ENCODE data around the gene ASCL5. TPM values are rescaled to one million over a fixed set of nuclear protein-coding genes. Genes with fewer than 3 reads are reported as not detected.

Gene ASCL5
- not detected for polyA plus RNA-seq (2013, experiment 1 of 4)
- not detected for polyA plus RNA-seq (2013, experiment 2 of 4)
- polyA plus RNA-seq (2013, experiment 3 of 4), result not detected
- not detected for polyA plus RNA-seq (2013, experiment 4 of 4)

- 70 to 73% methylated on average over 24 of the region's 24 CpGs for WGBS, 2 experiments
- Histone ChIP-seq H3K27ac (ENCODE audit: insufficient read depth, low read depth, low read length, poor library complexity, severe bottlenecking) (no peak within 1 kb of the TSS), H3K36me3 (ENCODE audit: control insufficient read depth, insufficient read depth, low read length) (no peaks in the 10 kb centered on the region), H3K4me1 (ENCODE audit: control insufficient read depth, insufficient read depth, low read length) (peaks cover 7% of the 10 kb centered on the region), H3K4me3 (ENCODE audit: insufficient read depth, low read depth, low read length) (no peak within 1 kb of the TSS), H3K9me3 (ENCODE audit: control insufficient read depth, low read length) (no peaks in the 10 kb centered on the region), H3K27me3 (ENCODE audit: control insufficient read depth, insufficient read depth, low read length, poor library complexity, severe bottlenecking) (no peaks in the 10 kb centered on the region)
Observed at GRCh38 chr1:201126832-201127754, at the start of gene ASCL5. Gene ASCL5 (minus strand): TSS chr1:201127184. CDS start chr1:201115372, 11,812 bp downstream.

- H3K27ac ChIP-seq (ENCODE audit: insufficient read depth, low read depth, low read length, poor library complexity, severe bottlenecking), result no peak overlapping the region
- H3K27me3 ChIP-seq (ENCODE audit: control insufficient read depth, insufficient read depth, low read length, poor library complexity, severe bottlenecking), result peaks cover 6% of the 10 kb centered on the region
- 85 to 89% methylated on average over 7 of the region's 7 CpGs for WGBS, 2 experiments
- H3K36me3 ChIP-seq (ENCODE audit: control insufficient read depth, insufficient read depth, low read length), result no peaks in the 10 kb centered on the region
- no peaks in the 10 kb centered on the region for H3K9me3 ChIP-seq (ENCODE audit: control insufficient read depth, low read length)
- no peak overlapping the region for H3K4me3 ChIP-seq (ENCODE audit: insufficient read depth, low read depth, low read length)
- no peaks in the 10 kb centered on the region for H3K4me1 ChIP-seq (ENCODE audit: control insufficient read depth, insufficient read depth, low read length)
Observed at GRCh38 chr1:201175820-201176500, 49.0 kb upstream of the ASCL5 start.

GRCh38 chr1:201173736-201174135 is 46.8 kb upstream of the ASCL5 start:
- Histone ChIP-seq H3K4me3 (ENCODE audit: insufficient read depth, low read depth, low read length) (no peak overlapping the region), H3K36me3 (ENCODE audit: control insufficient read depth, insufficient read depth, low read length) (no peaks in the 10 kb centered on the region), H3K4me1 (ENCODE audit: control insufficient read depth, insufficient read depth, low read length) (no peaks in the 10 kb centered on the region), H3K9me3 (ENCODE audit: control insufficient read depth, low read length) (no peaks in the 10 kb centered on the region), H3K27me3 (ENCODE audit: control insufficient read depth, insufficient read depth, low read length, poor library complexity, severe bottlenecking) (peaks cover 18% of the 10 kb centered on the region), H3K27ac (ENCODE audit: insufficient read depth, low read depth, low read length, poor library complexity, severe bottlenecking) (no peak overlapping the region)
- 84 to 88% methylated on average over 1 of the region's 1 CpG for WGBS, 2 experiments

- no peak overlapping the region for H3K27ac ChIP-seq (ENCODE audit: insufficient read depth, low read depth, low read length, poor library complexity, severe bottlenecking)
- H3K36me3 ChIP-seq (ENCODE audit: control insufficient read depth, insufficient read depth, low read length), result no peaks in the 10 kb centered on the region
- WGBS, 2 experiments, result 89 to 95% methylated on average over 4 of the region's 4 CpGs
- H3K9me3 ChIP-seq (ENCODE audit: control insufficient read depth, low read length), result no peaks in the 10 kb centered on the region
- peaks cover 18% of the 10 kb centered on the region for H3K27me3 ChIP-seq (ENCODE audit: control insufficient read depth, insufficient read depth, low read length, poor library complexity, severe bottlenecking)
- H3K4me1 ChIP-seq (ENCODE audit: control insufficient read depth, insufficient read depth, low read length), result no peaks in the 10 kb centered on the region
- H3K4me3 ChIP-seq (ENCODE audit: insufficient read depth, low read depth, low read length), result no peak overlapping the region
Observed at GRCh38 chr1:201172999-201173610, 46.1 kb upstream of the ASCL5 start.

- H3K9me3 ChIP-seq (ENCODE audit: control insufficient read depth, low read length), result no peaks in the 10 kb centered on the region
- no peak overlapping the region for H3K27ac ChIP-seq (ENCODE audit: insufficient read depth, low read depth, low read length, poor library complexity, severe bottlenecking)
- 88% methylated on average over 4 of the region's 4 CpGs for WGBS, 2 experiments
Observed at GRCh38 chr1:201172326-201172725, 45.3 kb upstream of the ASCL5 start.

GRCh38 chr1:201171063-201172036 is 44.4 kb upstream of the ASCL5 start:
- H3K4me1 ChIP-seq (ENCODE audit: control insufficient read depth, insufficient read depth, low read length), result no peaks in the 10 kb centered on the region
- H3K4me3 ChIP-seq (ENCODE audit: insufficient read depth, low read depth, low read length), result peak overlapping the region; percentile 60
- H3K36me3 ChIP-seq (ENCODE audit: control insufficient read depth, insufficient read depth, low read length), result no peaks in the 10 kb centered on the region
- H3K27me3 ChIP-seq (ENCODE audit: control insufficient read depth, insufficient read depth, low read length, poor library complexity, severe bottlenecking), result peaks cover 18% of the 10 kb centered on the region
- WGBS, 2 experiments, result 10 to 11% methylated on average over 48 of the region's 48 CpGs
- no peaks in the 10 kb centered on the region for H3K9me3 ChIP-seq (ENCODE audit: control insufficient read depth, low read length)
- H3K27ac ChIP-seq (ENCODE audit: insufficient read depth, low read depth, low read length, poor library complexity, severe bottlenecking), result peak overlapping the region; percentile 39

More at GRCh38 chr1:201172326-201172725, 45.3 kb upstream of the ASCL5 start:
- H3K4me1 ChIP-seq (ENCODE audit: control insufficient read depth, insufficient read depth, low read length), result no peaks in the 10 kb centered on the region
- H3K4me3 ChIP-seq (ENCODE audit: insufficient read depth, low read depth, low read length), result no peak overlapping the region
- no peaks in the 10 kb centered on the region for H3K36me3 ChIP-seq (ENCODE audit: control insufficient read depth, insufficient read depth, low read length)
- peaks cover 18% of the 10 kb centered on the region for H3K27me3 ChIP-seq (ENCODE audit: control insufficient read depth, insufficient read depth, low read length, poor library complexity, severe bottlenecking)

GRCh38 chr1:201170533-201171062 is 43.6 kb upstream of the ASCL5 start:
- Histone ChIP-seq H3K27me3 (ENCODE audit: control insufficient read depth, insufficient read depth, low read length, poor library complexity, severe bottlenecking) (peaks cover 18% of the 10 kb centered on the region), H3K36me3 (ENCODE audit: control insufficient read depth, insufficient read depth, low read length) (no peaks in the 10 kb centered on the region), H3K27ac (ENCODE audit: insufficient read depth, low read depth, low read length, poor library complexity, severe bottlenecking) (peak overlapping the region; percentile 39), H3K4me3 (ENCODE audit: insufficient read depth, low read depth, low read length) (peak overlapping the region; percentile 60), H3K9me3 (ENCODE audit: control insufficient read depth, low read length) (no peaks in the 10 kb centered on the region), H3K4me1 (ENCODE audit: control insufficient read depth, insufficient read depth, low read length) (no peaks in the 10 kb centered on the region)
- WGBS, 2 experiments, result 11 to 12% methylated on average over 26 of the region's 26 CpGs

- WGBS, 2 experiments, result 89 to 91% methylated on average over 2 of the region's 2 CpGs
- peak overlapping the region; percentile 32 for H3K27ac ChIP-seq (ENCODE audit: insufficient read depth, low read depth, low read length, poor library complexity, severe bottlenecking)
- H3K27me3 ChIP-seq (ENCODE audit: control insufficient read depth, insufficient read depth, low read length, poor library complexity, severe bottlenecking), result peaks cover 18% of the 10 kb centered on the region
- no peaks in the 10 kb centered on the region for H3K4me1 ChIP-seq (ENCODE audit: control insufficient read depth, insufficient read depth, low read length)
- no peak overlapping the region for H3K4me3 ChIP-seq (ENCODE audit: insufficient read depth, low read depth, low read length)
- H3K36me3 ChIP-seq (ENCODE audit: control insufficient read depth, insufficient read depth, low read length), result no peaks in the 10 kb centered on the region
- no peaks in the 10 kb centered on the region for H3K9me3 ChIP-seq (ENCODE audit: control insufficient read depth, low read length)
Observed at GRCh38 chr1:201169971-201170532, 43.1 kb upstream of the ASCL5 start.

GRCh38 chr1:201169203-201169602 is 42.2 kb upstream of the ASCL5 start:
- no peaks in the 10 kb centered on the region for H3K9me3 ChIP-seq (ENCODE audit: control insufficient read depth, low read length)
- no peaks in the 10 kb centered on the region for H3K36me3 ChIP-seq (ENCODE audit: control insufficient read depth, insufficient read depth, low read length)
- H3K4me3 ChIP-seq (ENCODE audit: insufficient read depth, low read depth, low read length), result no peak overlapping the region
- no peak overlapping the region for H3K27ac ChIP-seq (ENCODE audit: insufficient read depth, low read depth, low read length, poor library complexity, severe bottlenecking)
- WGBS, 2 experiments, result 93 to 100% methylated on average over 3 of the region's 3 CpGs
- no peaks in the 10 kb centered on the region for H3K4me1 ChIP-seq (ENCODE audit: control insufficient read depth, insufficient read depth, low read length)
- peaks cover 18% of the 10 kb centered on the region for H3K27me3 ChIP-seq (ENCODE audit: control insufficient read depth, insufficient read depth, low read length, poor library complexity, severe bottlenecking)

Data from ectodermal cell (in vitro differentiated cells).